ENCODE measurements around the gene PLK4.
"Not testable (repeated sequence)": the region's sequence is repeated elsewhere in the genome, so short reads cannot be mapped to it uniquely, and the experiment has no call there.

Gene PLK4

DNA sequence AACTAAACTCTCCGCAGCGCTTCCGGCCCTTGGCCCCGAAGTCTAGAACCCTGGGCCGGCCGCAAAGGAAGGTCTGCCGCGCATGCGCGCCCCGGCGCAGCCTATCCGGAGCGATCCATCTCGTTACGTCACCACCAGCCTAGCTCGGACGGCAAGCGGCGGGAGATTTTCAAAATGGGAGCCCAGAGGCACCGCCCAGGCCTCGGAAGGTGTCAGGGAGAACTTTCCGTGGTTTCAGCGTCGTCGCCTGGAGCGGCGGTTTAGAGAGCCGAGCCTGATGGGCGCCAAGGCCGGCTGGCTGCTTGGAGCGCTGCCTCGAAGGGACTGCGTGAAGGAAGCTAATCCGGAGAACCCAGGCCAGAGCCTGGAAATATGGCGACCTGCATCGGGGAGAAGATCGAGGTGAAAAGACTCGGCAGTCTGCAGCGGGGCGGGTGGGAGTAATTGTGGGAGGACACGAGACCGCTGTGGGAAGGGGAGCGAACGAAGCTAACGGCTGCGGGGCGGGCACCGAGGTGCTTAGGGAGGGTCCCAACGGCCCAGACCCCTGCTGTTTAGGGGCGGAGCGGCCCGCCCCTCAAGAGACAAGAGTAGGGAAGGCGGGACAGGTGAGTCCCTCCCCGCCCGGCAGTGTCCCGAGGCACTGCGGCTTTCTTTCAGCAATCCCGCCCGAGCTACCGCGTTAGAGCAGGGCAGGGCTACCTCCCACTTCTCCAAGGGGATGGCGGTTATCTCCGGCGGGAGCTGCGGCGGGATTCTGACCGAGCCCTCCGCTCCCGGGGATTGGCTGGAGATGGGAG is at the start of gene PLK4:
TSS of gene PLK4 (plus strand) at position 131 of the 800 bp plus-strand sequence. CDS start at position 373, 242 bp downstream.
- peak; percentile 91 for DNase-seq (ENCODE audit: low read depth)

DNA sequence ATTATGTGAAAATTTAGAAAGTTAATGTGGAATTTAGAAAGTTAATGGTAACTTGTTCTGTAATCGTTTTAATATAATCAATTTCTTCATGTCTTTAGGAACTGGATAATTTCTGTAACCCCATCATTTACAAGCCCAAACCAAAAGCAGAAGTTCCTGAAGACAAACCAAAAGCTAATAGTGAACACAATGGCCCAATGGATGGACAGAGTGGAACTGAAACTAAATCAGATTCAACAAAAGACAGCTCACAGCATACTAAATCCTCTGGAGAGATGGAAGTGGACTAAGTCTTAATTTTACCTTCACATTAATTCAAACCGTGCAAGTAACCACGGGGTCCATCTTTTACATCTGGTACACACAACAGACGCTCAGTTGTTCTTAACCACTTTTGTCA is 48.1 kb upstream of the PLK4 start:
- DNase-seq (ENCODE audit: low read depth): no peak

DNA sequence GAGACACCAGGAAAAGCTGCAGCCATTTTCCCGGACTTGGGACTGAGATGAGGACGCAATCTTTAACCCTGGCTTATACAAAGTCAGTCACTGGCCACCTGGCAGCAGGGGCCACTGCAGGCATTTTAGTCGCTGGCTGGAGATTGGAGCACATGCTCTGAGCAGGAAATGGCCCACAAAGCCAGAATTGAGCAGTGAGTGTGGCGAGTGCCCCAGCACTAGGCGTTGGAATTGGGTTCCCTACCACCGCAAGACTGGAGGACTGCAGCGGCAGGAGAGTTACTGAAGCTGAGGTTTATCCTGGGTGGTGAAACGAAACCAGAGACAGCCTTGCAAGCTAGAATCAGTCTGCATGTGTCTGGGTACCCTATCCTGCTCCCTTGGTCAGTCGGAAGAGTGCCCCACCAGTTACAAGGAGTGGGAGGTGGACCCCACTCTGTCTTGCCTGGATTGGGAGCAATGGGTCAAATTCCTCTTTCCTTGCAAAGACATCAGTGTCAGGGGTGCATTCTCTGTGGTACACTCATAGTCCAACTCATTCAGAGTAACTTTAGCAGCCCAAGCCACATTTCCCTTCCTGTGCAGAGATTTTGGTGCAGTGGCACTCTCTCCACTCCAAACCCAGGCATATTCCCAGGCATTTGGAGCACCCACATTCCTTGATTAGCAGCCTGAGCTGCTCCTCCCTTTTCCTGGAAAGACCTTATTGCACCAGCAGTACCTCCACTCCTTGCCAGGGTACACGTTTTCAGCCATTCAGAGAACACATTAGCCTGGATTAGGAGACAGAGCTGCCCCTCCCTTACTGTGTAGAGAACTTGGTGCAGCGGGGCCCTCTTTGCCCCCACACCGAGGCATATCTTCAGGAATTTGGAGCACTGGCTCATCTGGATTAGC is 36.7 kb upstream of the PLK4 start:
- no peak for DNase-seq (ENCODE audit: low read depth)

DNA sequence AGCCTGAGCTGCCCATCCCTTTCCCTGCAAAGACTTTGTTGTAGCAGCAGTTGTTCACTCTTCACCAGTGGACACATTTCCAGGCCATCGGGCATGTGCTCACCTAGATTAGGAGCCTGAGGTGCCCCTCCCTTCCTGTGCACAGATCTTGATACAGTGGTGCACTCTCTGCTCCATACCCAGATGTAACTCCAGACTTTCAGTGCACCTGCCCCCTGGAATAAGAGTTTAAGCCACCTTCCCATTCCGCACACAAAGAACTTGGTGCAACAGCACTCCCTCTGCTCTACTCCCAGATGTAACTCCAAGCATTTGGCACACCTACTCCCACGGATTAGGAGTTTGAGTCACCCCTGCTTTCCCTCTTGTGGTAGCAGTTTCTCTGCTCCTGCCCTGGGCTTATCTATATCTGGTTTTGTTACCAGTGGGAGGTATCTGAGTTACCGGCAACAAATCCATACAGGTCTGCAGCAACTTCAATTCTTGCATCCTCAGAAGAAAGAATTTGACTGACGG is 36.0 kb upstream of the PLK4 start:
- DNase-seq (ENCODE audit: low read depth): no peak

DNA sequence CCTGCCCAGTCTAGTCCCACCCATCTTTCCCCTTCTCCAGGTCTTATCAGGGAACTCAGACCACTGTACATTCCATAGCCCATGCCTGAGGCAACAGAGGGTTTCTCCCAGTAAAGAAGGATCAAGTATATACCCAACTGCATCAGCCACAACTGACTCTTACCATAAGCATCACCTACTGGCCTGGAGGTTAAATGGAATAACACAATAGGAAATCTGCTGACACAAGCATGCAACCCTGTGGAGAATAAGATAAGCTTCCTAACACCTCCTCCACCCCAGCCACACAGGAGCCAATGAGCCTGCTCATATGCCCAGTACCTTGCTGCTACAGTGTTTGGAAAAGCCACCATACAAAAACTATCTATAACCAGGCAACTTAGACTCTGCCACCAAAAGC is 34.6 kb upstream of the PLK4 start:
- DNase-seq (ENCODE audit: low read depth): no peak

DNA sequence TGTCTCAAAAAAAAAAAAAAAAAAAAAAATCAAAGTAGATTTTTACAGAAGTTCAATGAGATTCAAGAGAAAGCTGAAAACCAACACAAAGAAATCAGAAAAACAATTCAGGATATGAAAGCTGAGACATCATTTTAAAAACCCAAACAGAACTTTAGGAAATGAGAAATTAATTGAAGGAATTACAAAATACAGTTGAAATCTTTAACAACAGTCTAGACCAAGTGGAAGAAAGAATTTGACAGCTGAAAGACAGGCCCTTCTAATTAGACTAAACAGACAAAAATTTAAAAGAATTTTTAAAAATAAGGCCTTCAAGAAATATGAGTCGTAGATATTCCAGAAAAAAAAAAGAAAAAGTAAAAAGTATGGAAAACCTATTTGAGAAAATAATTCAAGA is 33.9 kb upstream of the PLK4 start:
- DNase-seq (ENCODE audit: low read depth): no peak

DNA sequence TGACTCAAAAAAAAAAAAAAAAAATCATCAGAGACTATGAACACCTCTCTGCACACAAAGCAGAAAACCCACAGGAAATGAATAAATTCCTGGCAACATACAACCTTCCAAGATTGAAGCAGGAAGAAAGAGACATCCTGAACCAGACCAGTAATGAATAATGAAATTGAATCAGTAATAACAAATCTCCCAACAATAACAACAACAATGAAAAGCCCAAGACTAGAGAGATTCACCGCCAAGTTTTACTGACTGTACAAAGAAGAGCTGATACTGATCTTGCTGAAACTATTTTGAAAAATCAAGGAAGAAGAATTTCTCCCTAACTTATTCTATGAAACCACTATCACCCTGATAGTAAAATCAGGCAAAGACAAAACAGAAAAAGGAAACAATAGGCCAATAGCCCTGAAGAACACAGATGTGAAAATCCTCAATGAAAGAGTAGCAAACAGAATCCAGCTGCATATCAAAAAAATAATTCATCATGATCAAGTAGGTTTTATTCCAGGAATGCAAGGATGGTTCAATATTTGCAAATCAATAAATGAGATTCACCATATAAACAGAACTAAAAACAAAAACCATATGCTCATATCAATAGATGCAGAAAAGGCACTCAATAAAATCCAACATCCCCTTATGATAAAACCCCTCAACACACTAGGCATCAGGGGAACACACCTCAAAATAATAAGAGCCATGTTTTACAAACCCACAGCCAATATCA is 31.0 kb upstream of the PLK4 start:
- no peak for DNase-seq (ENCODE audit: low read depth)

DNA sequence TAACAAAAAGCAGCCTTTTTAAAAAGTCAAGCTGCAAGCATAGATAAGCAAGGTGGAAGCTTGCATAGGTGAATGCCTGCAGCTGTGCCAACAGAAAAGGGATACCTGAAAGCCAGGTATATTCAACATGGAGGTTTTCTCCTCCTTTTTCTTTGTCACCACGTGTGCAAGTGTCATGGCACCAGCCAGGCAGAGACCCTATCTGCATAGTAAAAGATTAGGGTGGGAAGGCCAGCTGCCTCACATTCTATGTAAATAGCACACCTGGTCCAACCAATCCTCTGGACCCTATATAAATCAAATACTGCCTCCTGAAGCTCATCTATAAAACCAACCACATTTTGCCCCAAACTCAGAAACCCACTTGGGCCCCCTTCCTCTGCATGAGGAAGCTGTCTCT is 28.0 kb upstream of the PLK4 start:
- DNase-seq (ENCODE audit: low read depth): no peak

DNA sequence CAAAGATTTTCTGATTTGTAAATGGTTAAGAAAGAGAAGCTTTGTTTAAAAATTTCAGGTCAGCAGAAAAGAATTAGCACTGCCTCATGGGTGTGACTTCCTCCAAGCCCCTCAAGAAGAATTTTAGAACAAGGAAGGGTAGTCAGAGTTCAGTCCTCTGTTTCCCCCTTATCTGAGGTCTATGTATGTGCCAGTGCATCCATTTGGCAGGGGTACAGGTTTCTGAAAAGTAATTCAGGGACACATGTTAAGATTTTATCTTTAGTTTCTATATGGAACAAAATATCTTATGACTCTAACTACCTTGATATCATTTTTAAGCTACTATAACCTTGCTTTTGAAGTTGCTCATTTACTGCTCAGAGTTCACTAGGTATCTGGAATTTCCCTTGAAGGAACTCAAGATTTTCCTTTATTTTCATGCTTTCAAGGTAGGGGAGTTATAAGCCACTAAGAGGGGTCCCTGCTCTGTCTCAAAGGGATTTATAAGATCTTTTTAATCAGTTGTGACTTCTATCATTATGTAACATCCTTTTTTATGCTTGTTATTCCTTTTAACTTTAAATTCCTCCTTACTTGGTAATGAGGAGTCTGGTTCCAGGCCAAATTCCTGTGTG is 24.4 kb upstream of the PLK4 start:
- DNase-seq (ENCODE audit: low read depth): no peak

DNA sequence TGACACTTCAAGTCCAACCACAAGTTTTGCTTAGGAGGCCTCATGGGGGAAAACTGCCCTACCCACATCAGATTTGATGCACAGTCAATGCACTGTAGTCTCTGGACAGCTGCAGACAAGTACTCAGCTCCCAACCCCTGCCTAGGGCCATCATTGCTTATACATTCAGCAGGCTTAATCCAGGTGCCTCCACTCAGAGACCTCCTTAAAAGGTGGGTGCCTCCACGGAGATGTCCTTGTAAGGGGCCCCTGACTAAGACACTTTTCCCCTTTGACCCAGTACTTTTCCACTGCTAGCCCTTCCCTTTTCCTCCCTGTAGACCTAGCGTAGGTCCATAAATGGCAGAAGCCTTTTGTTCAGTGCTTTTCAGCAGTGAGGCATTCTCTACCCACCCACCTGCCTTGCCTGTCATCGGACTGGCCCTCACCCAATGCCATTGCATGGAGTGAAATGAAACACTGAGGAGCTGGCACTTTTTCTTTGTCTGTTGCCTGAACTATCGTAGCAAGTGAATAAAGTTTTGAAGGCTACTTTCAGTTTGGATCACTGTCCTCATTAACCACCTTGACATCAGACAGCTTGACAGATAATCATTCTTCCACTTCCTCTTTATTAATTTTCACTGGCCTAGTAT is 23.8 kb upstream of the PLK4 start:
- no peak for DNase-seq (ENCODE audit: low read depth)

DNA sequence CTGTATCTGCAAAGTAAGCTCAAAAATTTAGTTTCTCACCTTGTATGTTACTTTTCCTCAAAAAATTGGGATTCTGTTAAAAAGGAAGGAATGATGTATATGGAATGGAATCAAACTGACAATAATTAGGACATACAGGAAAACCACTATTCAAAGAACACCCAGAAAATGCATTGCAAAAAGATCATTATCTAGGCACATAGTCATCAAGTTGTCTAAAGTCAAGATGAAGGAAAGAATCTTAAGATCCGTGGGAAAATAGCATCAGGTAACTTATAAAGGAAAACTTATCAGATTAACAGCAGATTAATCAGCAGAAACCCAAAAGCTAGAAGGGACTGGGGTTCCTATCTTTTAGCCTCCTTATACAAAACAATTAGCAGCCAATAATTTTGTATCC is 23.1 kb upstream of the PLK4 start:
- DNase-seq (ENCODE audit: low read depth): no peak

DNA sequence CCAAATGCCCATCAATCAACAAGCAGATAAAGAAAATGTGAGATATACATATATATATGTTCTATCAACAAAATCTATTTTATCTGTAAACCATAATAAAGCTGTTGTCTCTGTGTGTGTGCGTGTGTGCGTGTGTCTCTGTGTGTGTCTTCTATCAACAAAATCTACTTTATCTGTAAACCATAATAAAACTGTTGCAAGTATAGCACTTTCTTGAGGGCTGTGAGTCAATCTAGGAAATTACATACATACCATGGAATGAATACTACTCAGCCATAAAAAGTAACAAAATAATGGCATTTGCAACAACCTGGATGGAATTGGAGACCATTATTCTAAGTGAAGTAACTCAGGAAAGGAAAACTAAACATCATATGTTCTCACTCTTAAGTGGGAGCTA is 12.5 kb upstream of the PLK4 start:
- DNase-seq (ENCODE audit: low read depth): no peak

DNA sequence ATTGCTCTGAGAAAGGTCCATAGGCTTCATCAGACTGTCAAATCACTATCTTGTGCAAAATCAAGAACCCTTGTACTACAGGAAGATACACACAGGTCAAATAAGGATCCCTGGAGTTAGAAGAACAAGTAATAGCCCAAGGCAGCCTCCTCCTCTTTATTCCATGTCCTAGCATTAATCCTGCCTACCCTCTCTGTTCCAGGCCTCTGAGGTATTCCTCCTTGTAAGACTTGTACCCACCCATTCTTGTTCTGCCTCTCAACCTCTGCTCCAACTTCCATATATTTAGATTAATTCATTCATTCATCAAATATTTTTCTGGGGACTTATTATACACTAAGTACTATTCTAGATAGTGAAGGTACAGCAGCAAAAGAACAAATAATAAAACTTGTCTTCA is 10.4 kb upstream of the PLK4 start:
- DNase-seq (ENCODE audit: low read depth): no peak

DNA sequence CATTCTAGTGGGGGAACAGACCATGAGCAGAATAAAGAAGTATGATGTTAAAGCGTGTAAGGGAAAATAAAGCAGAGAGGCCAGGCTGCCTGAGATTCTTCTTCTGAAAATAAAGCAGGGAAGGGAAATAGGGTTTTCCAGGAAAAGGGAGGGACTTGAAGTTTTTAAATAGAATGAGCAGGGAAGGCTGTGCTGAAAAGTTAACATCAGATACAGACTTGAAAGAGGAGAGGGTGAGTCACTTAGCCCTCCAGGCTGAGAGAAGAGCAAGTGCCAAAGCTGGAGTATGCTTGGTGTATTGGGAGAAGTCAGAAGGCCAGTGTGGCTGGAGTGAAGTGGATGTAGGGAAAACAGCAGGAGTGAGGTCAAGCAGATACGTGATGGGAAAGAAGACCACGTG is 10.0 kb upstream of the PLK4 start:
- DNase-seq (ENCODE audit: low read depth): no peak

DNA sequence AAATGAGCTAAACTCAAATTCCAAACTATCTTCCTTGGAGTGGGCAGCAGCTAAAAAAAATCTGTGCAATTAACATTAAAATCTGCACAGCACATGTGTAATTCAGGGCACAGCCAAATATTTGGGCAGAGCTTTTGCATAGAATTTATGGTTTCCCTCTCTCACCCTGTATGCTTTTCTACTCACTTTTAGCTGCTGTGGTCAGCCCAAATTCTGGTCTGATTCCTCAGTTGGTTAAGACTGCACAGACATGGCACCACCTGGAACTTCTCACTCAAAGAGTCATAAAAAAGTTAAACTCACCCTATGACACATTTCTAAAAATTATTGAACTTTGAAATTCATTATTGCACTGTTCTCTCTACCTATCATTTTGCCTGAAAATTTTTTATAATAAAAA is 4.9 kb upstream of the PLK4 start:
- no peak for DNase-seq (ENCODE audit: low read depth)

DNA sequence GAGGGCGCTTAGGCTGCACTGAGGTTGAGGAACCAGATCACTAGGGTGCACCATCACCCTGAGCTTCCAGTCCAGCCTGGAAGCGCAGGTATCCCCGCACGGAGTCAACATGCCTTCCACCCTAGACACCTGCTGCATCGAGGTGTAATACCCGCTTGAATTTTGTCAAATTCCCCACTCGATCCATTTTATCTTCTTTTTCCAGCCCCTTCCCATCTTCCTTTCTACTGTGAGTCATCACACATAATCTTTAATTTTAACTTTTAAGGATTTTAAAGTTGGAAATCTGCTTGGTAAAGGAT is 821 bp downstream of the PLK4 start:
- no peak for DNase-seq (ENCODE audit: low read depth)

DNA sequence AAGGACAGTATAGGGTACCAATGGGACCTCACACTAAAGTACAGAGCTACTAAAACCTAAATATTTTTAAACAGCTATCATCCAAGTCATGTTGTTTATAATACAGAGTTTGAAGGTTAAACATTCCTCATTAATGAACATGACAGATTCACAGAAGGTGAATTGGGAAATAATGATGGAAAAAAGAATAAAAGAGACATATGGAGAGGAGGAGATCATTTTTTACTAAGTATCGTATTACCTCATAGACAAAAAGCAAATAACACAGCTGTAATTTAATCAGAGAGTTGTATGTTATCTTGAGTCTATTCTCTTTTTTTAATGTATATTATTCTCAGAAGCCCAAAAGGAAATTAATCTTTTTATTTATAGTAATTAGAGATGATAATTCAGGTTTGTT is 7.9 kb downstream of the PLK4 start:
- DNase-seq (ENCODE audit: low read depth): no peak

DNA sequence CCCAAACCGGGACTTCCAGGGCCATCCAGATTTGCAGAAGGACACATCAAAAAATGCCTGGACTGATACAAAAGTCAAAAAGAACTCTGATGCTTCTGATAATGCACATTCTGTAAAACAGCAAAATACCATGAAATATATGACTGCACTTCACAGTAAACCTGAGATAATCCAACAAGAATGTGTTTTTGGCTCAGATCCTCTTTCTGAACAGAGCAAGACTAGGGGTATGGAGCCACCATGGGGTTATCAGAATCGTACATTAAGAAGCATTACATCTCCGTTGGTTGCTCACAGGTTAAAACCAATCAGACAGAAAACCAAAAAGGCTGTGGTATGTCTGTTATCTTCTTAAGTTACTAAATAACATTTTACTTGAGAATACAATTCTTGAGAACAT is 9.2 kb downstream of the PLK4 start:
- DNase-seq (ENCODE audit: low read depth): no peak

DNA sequence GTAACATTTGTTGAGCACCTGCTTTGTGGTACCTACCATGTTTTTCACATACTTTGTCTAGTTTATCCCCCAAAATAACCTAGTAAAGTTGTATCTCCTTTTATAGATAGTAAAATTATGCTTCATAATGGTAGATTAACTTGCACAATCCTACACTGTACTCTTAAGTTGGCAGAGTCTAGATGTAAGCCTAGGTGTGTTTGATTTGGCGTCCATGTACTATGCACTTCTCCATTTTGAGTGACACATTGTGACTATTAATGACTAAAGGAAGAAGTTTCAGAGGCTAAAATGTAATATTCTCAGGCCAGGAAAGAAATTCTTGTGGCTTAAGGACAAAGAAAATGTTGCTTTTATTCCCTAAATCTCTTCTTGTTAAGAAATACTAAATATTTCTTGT is 15.4 kb downstream of the PLK4 start:
- DNase-seq (ENCODE audit: low read depth): no peak

DNA sequence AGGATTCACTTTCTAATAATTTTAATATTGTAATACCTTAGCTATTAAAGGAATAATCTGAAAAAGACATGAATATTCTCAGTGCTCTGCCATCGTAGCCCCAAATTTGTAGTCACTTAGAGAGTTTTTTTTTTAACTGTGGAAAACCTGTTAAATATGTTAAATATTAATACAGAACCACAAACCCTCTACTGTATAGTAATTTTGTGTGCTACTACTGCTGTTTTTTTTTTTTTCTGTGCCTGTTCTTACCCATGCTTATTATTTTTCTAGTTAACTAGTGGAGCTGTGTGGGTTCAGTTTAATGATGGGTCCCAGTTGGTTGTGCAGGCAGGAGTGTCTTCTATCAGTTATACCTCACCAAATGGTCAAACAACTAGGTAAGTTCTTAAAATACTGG is 15.8 kb downstream of the PLK4 start:
- no peak for DNase-seq (ENCODE audit: low read depth)

DNA sequence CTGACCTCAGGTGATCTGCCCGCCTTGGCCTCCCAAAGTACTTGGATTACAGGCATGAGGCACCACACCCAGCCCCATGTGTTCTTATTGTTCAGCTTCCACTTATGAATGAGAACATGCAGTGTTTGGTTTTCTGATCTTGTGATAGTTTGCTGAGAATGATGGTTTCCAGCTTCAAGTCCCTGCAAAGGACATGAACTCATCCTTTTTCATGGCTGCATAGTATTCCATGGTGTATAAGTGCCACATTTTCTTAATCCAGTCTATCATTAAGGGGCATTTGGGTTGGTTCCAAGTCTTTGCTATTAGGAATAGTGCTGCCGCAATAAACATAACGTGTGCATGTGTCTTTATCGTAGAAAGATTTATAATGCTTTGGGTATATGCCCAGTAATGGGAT is 19.0 kb downstream of the PLK4 start:
- not testable (repeated sequence) for DNase-seq (ENCODE audit: low read depth)

DNA sequence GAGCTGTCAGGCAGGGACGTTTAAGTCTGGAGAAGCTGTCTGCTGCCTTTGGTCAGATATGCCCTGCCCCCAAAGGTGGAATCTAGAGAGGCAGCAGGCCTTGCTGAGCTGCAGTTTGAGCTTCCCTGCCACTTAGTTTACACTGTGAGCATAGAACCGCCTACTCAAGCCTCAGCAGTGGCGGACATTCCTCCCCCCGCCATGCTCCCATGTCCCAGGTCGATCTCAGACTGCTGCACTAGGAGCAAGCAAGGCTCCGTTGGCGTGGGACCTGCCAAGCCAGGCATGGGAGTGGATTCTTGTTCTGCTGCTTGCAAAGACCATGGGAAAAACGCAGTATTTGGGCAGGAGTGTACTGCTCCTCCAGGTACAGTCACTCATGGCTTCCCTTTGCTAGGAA is 24.3 kb downstream of the PLK4 start:
- no peak for DNase-seq (ENCODE audit: low read depth)

Data from stimulated activated CD8-positive, alpha-beta memory T cell treated with anti-CD3 and anti-CD28 coated beads, Interleukin-7, amount 100 ng/mL, for 24 hours (primary cell).